Upper lobe of left lung (tissue), 4 donors: ENCODE measurements around the gene ATP1A1.

Source experiments
- CTCF ChIP-seq, 6 experiments: fragments of 450-650 bp in 4 of 6; fragments of 200-600 bp in 2 of 6; sonication (generic) in 2 of 6; IDR thresholded peaks; one replicate each; pipeline ENCODE4 v1.5.1; 2016 to 2019; ENCODE audit warnings: antibody characterized with exemption in 6 of 6
- EP300 ChIP-seq, 4 donors: sonication (generic); formaldehyde crosslinking; IDR thresholded peaks; one replicate each; pipeline ENCODE4 v1.5.1; 2017; ENCODE audit warnings: antibody characterized with exemption in 4 of 4, control low read depth in 2 of 4
- POLR2A ChIP-seq, 4 donors: fragments of 450-650 bp; IDR thresholded peaks; one replicate each; pipeline ENCODE4 v1.5.1; 2016 to 2017; ENCODE audit warnings: antibody characterized with exemption in 4 of 4, mild to moderate bottlenecking in 2 of 4
- POLR2AphosphoS5 ChIP-seq, 2 donors: sonication (generic); formaldehyde crosslinking; IDR thresholded peaks; one replicate each; pipeline ENCODE4 v1.5.1; 2017; ENCODE audit warnings: antibody characterized with exemption in 2 of 2

GRCh38 chr1:116453906-116454305 lies 80.9 kb downstream of the ATP1A1 start:
- TF ChIP-seq CTCF (IDR thresholded peaks at IDR 0.05), result no peak
- no peak for TF ChIP-seq POLR2A (IDR thresholded peaks at IDR 0.05)
- TF ChIP-seq POLR2AphosphoS5 (IDR thresholded peaks at IDR 0.05), result no peak
- TF ChIP-seq EP300 (IDR thresholded peaks at IDR 0.05), result no peak
